Measurements from ENCODE around the gene SUCO.

SUCO gene

DNA sequence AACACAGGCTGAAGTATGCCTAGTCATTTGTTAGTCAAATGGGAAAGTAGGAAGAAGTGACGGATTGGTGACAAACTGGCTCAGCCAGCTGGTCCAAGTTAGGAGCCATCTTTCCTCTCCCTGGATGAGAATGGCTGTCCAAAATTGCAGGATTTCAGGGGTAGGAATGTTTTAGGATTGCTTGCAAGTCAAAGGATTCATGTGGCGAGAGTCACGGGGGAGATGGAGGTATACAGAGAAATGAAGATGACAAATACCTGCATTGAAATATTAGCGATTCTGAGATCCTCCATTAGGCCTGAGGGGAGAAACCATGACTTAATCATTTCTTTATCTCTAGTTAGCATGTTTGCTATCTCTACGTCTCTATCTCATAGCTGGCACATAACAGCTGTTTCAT, 47.3 kb upstream of the SUCO start:
- no peaks in the 10 kb centered on the region for H3K79me2 ChIP-seq (ENCODE audit: insufficient read depth, low read length)
- no peaks in the 10 kb centered on the region for H3K27me3 ChIP-seq (ENCODE audit: insufficient read depth, low read length, poor library complexity, severe bottlenecking)
- H3F3A ChIP-seq (ENCODE audit: low read depth), result no peaks in the 10 kb centered on the region
- TF ChIP-seq EZH2phosphoT487 (IDR thresholded peaks at IDR 0.05; ENCODE audit: borderline replicate concordance), result no peak
- TF ChIP-seq, protein P1, sequence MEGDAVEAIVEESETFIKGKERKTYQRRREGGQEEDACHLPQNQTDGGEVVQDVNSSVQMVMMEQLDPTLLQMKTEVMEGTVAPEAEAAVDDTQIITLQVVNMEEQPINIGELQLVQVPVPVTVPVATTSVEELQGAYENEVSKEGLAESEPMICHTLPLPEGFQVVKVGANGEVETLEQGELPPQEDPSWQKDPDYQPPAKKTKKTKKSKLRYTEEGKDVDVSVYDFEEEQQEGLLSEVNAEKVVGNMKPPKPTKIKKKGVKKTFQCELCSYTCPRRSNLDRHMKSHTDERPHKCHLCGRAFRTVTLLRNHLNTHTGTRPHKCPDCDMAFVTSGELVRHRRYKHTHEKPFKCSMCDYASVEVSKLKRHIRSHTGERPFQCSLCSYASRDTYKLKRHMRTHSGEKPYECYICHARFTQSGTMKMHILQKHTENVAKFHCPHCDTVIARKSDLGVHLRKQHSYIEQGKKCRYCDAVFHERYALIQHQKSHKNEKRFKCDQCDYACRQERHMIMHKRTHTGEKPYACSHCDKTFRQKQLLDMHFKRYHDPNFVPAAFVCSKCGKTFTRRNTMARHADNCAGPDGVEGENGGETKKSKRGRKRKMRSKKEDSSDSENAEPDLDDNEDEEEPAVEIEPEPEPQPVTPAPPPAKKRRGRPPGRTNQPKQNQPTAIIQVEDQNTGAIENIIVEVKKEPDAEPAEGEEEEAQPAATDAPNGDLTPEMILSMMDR (conservative IDR thresholded peaks at IDR 0.05; ENCODE audit: low read length), result no peak
- no peaks in the 10 kb centered on the region for H3K9me3 ChIP-seq (ENCODE audit: insufficient read depth, low read depth, low read length)
- peaks cover 32% of the 10 kb centered on the region for H3K4me1 ChIP-seq (ENCODE audit: insufficient read depth, low read length, poor library complexity, severe bottlenecking)
- H2AFZ ChIP-seq (ENCODE audit: low read length), result no peak overlapping the region
- no peak overlapping the region for H3K4me2 ChIP-seq (ENCODE audit: low read depth, low read length, poor library complexity, severe bottlenecking)
- no peaks in the 10 kb centered on the region for H3K36me3 ChIP-seq (ENCODE audit: insufficient read depth, low read length)
- H3K9ac ChIP-seq (ENCODE audit: low read depth, low read length, poor library complexity, severe bottlenecking), result no peak overlapping the region
- H3K4me3 ChIP-seq (ENCODE audit: low read length, poor library complexity, severe bottlenecking), result no peak overlapping the region
- no peaks in the 10 kb centered on the region for H4K20me1 ChIP-seq (ENCODE audit: insufficient read depth, low read length, poor library complexity, severe bottlenecking)
- no peaks in the 10 kb centered on the region for H3K9me2 ChIP-seq (replicated peaks; ENCODE audit: low read depth, low read length)

DNA sequence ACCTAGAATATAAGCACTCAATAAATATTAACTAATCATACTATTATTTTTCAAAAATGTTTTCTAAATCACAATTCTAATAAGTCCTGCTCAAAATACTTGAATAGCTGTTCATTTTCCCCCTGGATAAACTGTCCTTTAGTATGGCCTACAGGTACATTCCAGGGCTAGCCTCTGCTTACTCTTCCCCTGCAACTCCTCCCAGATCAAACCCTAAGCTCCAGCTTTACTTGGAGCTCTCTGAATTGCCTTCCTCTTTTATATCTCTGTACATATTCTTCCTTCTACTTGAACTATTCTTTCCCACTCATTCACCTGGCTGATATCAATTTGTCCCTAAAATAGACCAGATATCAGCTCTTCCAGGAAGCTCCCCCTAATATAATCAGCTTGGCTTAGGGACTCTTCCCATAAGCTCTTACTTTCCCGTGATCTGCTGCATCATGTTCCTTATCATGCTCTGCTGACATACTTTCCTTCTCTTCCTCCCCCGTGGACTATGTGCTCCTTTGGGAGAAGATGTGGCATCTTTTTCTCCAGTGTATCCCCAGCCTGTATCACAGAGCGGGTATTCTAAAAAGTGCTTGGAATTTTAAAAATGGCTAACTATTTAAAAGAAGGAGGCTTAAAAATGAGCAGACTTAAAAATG, 46.0 kb upstream of the SUCO start:
- Histone ChIP-seq H4K20me1 (ENCODE audit: insufficient read depth, low read length, poor library complexity, severe bottlenecking) (no peaks in the 10 kb centered on the region), H3K9me3 (ENCODE audit: insufficient read depth, low read depth, low read length) (no peaks in the 10 kb centered on the region), H3K4me2 (ENCODE audit: low read depth, low read length, poor library complexity, severe bottlenecking) (peak overlapping the region; percentile 63), H3K27me3 (ENCODE audit: insufficient read depth, low read length, poor library complexity, severe bottlenecking) (no peaks in the 10 kb centered on the region), H3K4me1 (ENCODE audit: insufficient read depth, low read length, poor library complexity, severe bottlenecking) (peaks cover 28% of the 10 kb centered on the region), H2AFZ (ENCODE audit: low read length) (no peak overlapping the region), H3K4me3 (ENCODE audit: low read length, poor library complexity, severe bottlenecking) (peak overlapping the region; percentile 36), H3F3A (ENCODE audit: low read depth) (no peaks in the 10 kb centered on the region), H3K9ac (ENCODE audit: low read depth, low read length, poor library complexity, severe bottlenecking) (no peak overlapping the region), H3K9me2 (replicated peaks; ENCODE audit: low read depth, low read length) (no peaks in the 10 kb centered on the region), H3K79me2 (ENCODE audit: insufficient read depth, low read length) (no peaks in the 10 kb centered on the region), H3K36me3 (ENCODE audit: insufficient read depth, low read length) (no peaks in the 10 kb centered on the region)
- TF ChIP-seq, protein P1 (conservative IDR thresholded peaks at IDR 0.05; ENCODE audit: low read length), result no peak
- TF ChIP-seq EZH2phosphoT487 (IDR thresholded peaks at IDR 0.05; ENCODE audit: borderline replicate concordance), result no peak

DNA sequence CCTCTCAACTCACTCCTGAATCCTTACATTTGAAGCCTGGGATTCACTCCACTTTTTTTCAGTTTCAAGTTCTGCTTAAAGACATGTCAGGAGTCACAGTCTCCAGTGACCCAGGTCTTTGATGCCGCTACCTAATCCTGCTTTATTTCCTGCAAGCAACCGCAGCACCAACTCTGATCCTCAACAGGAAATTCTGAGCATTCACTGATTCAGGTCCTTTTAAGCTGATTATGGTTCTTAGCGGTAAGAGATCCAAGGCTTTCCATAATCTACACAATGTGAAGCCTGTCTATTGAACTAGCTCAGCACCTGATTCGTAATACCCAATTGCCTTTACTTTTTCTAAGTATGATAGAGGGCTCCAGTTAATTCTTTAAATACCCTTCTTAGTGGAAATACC, 45.4 kb upstream of the SUCO start:
- Histone ChIP-seq H3K4me2 (ENCODE audit: low read depth, low read length, poor library complexity, severe bottlenecking) (peak overlapping the region; percentile 63), H3K9ac (ENCODE audit: low read depth, low read length, poor library complexity, severe bottlenecking) (no peak overlapping the region), H3K79me2 (ENCODE audit: insufficient read depth, low read length) (no peaks in the 10 kb centered on the region), H2AFZ (ENCODE audit: low read length) (no peak overlapping the region), H3K4me3 (ENCODE audit: low read length, poor library complexity, severe bottlenecking) (peak overlapping the region; percentile 36), H3K9me2 (replicated peaks; ENCODE audit: low read depth, low read length) (no peaks in the 10 kb centered on the region), H4K20me1 (ENCODE audit: insufficient read depth, low read length, poor library complexity, severe bottlenecking) (no peaks in the 10 kb centered on the region), H3F3A (ENCODE audit: low read depth) (no peaks in the 10 kb centered on the region), H3K36me3 (ENCODE audit: insufficient read depth, low read length) (no peaks in the 10 kb centered on the region), H3K9me3 (ENCODE audit: insufficient read depth, low read depth, low read length) (no peaks in the 10 kb centered on the region), H3K4me1 (ENCODE audit: insufficient read depth, low read length, poor library complexity, severe bottlenecking) (peaks cover 28% of the 10 kb centered on the region), H3K27me3 (ENCODE audit: insufficient read depth, low read length, poor library complexity, severe bottlenecking) (no peaks in the 10 kb centered on the region)
- TF ChIP-seq, protein P1 (conservative IDR thresholded peaks at IDR 0.05; ENCODE audit: low read length), result no peak
- TF ChIP-seq EZH2phosphoT487 (IDR thresholded peaks at IDR 0.05; ENCODE audit: borderline replicate concordance), result no peak
